Measurements from ENCODE around the gene PPL.

DNA sequence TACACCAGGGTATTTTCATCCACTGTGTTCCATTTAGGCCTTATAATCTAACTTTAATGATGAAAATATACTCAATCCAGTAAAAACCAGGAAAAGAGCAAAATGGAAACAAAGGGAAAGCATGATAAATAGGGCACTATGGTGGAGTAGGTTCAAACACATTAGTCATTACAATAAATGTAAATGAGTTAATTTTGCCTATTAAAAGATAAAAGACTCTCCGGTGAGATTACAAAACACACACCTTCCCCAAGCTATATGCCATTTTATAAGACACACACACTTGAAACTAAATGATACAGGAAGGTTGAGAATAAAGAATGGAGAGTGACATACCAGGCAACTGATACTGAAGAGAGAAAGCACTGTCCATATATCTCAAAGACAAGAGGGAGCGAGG is 10.0 kb downstream of the PPL start:
- TF ChIP-seq CTCF (IDR thresholded peaks at IDR 0.05; ENCODE audit: borderline replicate concordance, extremely low read depth, low read length, poor library complexity, severe bottlenecking) (no peak), EZH2 (IDR thresholded peaks at IDR 0.05; ENCODE audit: borderline replicate concordance, low read depth, low read length, severe bottlenecking) (no peak)

Data from DND-41 (cell line).